Measurements from ENCODE around the gene TENM3.

DNA sequence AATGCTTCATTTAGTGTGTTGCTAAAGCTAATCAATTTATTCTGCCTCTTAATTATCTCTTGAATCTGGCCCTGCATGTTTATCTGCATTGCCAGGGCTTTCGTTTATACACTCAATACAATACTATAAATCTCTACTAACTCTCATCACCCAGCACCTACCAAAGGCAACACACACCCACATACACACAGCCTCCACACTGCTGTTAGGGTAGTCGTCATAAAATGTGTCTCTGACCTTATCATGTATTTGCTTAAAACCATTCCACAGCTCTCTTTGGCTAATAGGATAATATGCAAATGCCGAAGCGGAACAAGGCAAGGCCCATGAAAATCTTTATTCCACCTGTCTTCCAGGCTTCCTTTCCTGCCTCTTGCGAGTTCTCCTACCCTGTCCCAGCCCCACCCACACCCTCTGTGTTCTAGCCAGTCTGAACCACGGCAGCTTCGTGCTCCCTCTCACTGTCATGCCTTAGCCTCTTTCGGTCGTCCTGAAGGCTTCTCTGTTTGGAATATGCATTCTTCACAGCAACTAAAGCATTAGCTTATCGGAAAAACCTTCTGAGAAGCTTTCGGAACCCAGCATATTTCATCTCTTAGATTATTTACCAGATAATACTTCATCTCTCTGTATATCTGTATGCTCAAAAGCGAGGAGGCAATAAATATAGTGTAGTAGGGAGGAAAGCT, 333.5 kb downstream of the TENM3 start:
- TF ChIP-seq CTCF (conservative IDR thresholded peaks at IDR 0.05; ENCODE audit: low read depth, low read length) (no peak), EZH2 (IDR thresholded peaks at IDR 0.05; ENCODE audit: low read length, unreplicated experiment) (no peak), EZH2phosphoT487 (IDR thresholded peaks at IDR 0.05; ENCODE audit: borderline replicate concordance, low read length) (no peak)
